ENCODE results near the gene NUCB2. TPM values are rescaled to one million over a fixed set of nuclear protein-coding genes. Genes with fewer than 3 reads are reported as not detected.

NUCB2 gene
- polyA plus RNA-seq, 1 donor = 90.5 TPM

GRCh38 chr11:17381156-17381555 lies 104.6 kb downstream of the NUCB2 start:
- no peak for DNase-seq

Other genes with a start within 250 kb of the NUCB2 start
- 1,219 TPM for gene RPS13, start 199.1 kb upstream of the NUCB2 start, polyA plus RNA-seq (ENCODE audit: insufficient read length)
- gene PIK3C2A, start 68.8 kb upstream of the NUCB2 start, polyA plus RNA-seq (ENCODE audit: insufficient read length) = 77.6 TPM
- 2.3 TPM for gene NCR3LG1, start 75.1 kb downstream of the NUCB2 start, polyA plus RNA-seq (ENCODE audit: insufficient read length)
- gene KCNJ11, start 111.9 kb downstream of the NUCB2 start, polyA plus RNA-seq (ENCODE audit: insufficient read length) = 2.6 TPM
- 1.2 TPM for gene ABCC8, start 200.1 kb downstream of the NUCB2 start, polyA plus RNA-seq (ENCODE audit: insufficient read length)

Data from left kidney (tissue), 2 donors.